HEK293 (cell line): ENCODE measurements around the gene PFAS.

Experiments
- CTCF ChIA-PET: fragments of 350-600 bp; formaldehyde crosslinking; extraction: SDS; loops from one replicate; lab custom pipeline; 2021; ENCODE audit warnings: antibody characterized with exemption; lab: Yijun Ruan, JAX
- POLR2A ChIA-PET: fragments of 300-600 bp; formaldehyde crosslinking; extraction: SDS; loops from one replicate; lab custom pipeline; 2020; ENCODE audit warnings: antibody characterized with exemption, inconsistent platforms; lab: Yijun Ruan, JAX
- H3K27ac ChIP-seq: fragments of 200-500 bp; sonication (Bioruptor generic); 2 replicates; pipeline ENCODE4 v1.5.1; 2014; ENCODE audit warnings: low read depth, low read length, control low read depth, inconsistent platforms; ENCODE audit errors: extremely low read depth
- H3K36me3 ChIP-seq, 2 experiments: fragments of 200-500 bp in 1 of 2; sonication (Bioruptor generic) in 1 of 2; 1 replicate in 1 of 2; 2 replicates in 1 of 2; pipeline ENCODE4 v1.5.1; 2014 to 2017; ENCODE audit warnings: inconsistent platforms in 2 of 2, low read length in 2 of 2; ENCODE audit not compliant: control insufficient read depth in 2 of 2, insufficient read depth in 1 of 2
- H3K4me1 ChIP-seq: fragments of 200-500 bp; sonication (Bioruptor generic); 2 replicates; pipeline ENCODE4 v1.5.1; 2014; ENCODE audit warnings: mild to moderate bottlenecking, low read length, inconsistent platforms; ENCODE audit not compliant: control insufficient read depth, insufficient read depth
- H3K4me3 ChIP-seq: 2 replicates; pipeline ENCODE4 v1.5.1; 2011; ENCODE audit warnings: low read depth, mild to moderate bottlenecking, control low read depth, low read length, moderate library complexity
- H3K9me3 ChIP-seq: fragments of 200-500 bp; sonication (Bioruptor generic); 2 replicates; pipeline ENCODE4 v1.5.1; 2014; ENCODE audit warnings: low read depth, low read length, inconsistent platforms; ENCODE audit not compliant: control insufficient read depth, insufficient read depth
- EGR2 ChIP-seq: fragments of 450-650 bp; formaldehyde crosslinking; IDR thresholded peaks from 2 replicates; pipeline ENCODE4 v1.5.1; 2016; ENCODE audit warnings: low read depth, missing biosample characterization, missing genetic modification characterization
- KLF8 ChIP-seq: fragments of 450-650 bp; formaldehyde crosslinking; IDR thresholded peaks from 2 replicates; pipeline ENCODE4 v1.5.1; 2016; ENCODE audit warnings: missing biosample characterization, missing genetic modification characterization
- KLF9 ChIP-seq: fragments of 450-650 bp; formaldehyde crosslinking; IDR thresholded peaks from 2 replicates; pipeline ENCODE4 v1.5.1; 2016; ENCODE audit warnings: missing biosample characterization, missing genetic modification characterization, low read depth
- ZNF211 ChIP-seq: fragments of 450-650 bp; formaldehyde crosslinking; IDR thresholded peaks from 2 replicates; pipeline ENCODE4 v1.5.1; 2016; ENCODE audit warnings: low read depth, missing biosample characterization, missing genetic modification characterization
- ZNF214 ChIP-seq: fragments of 450-650 bp; formaldehyde crosslinking; IDR thresholded peaks from 2 replicates; pipeline ENCODE4 v1.5.1; 2017; ENCODE audit warnings: missing biosample characterization, mild to moderate bottlenecking, missing genetic modification characterization, borderline replicate concordance
- ZNF600 ChIP-seq: fragments of 450-650 bp; formaldehyde crosslinking; IDR thresholded peaks from 2 replicates; pipeline ENCODE4 v1.5.1; 2016; ENCODE audit warnings: missing biosample characterization, missing genetic modification characterization
- ZNF626 ChIP-seq: fragments of 450-650 bp; sonication (Bioruptor Pico); formaldehyde crosslinking; IDR thresholded peaks from 2 replicates; pipeline ENCODE4 v1.5.1; 2018; ENCODE audit warnings: missing biosample characterization, missing genetic modification characterization, inconsistent platforms
- ZNF658 ChIP-seq: fragments of 450-650 bp; formaldehyde crosslinking; IDR thresholded peaks from 2 replicates; pipeline ENCODE4; 2016; ENCODE audit warnings: missing biosample characterization, missing genetic modification characterization
- ZNF792 ChIP-seq: fragments of 450-650 bp; formaldehyde crosslinking; IDR thresholded peaks from 2 replicates; pipeline ENCODE4 v1.5.1; 2016; ENCODE audit warnings: missing biosample characterization, missing genetic modification characterization
- ZNF843 ChIP-seq: fragments of 450-650 bp; formaldehyde crosslinking; IDR thresholded peaks from 2 replicates; pipeline ENCODE4 v1.5.1; 2016; ENCODE audit warnings: missing biosample characterization, missing genetic modification characterization
- ZSCAN18 ChIP-seq: fragments of 450-650 bp; formaldehyde crosslinking; IDR thresholded peaks from 2 replicates; pipeline ENCODE4 v1.5.1; 2016; ENCODE audit warnings: missing biosample characterization, missing genetic modification characterization
- ZSCAN30 ChIP-seq: fragments of 450-650 bp; IDR thresholded peaks from 2 replicates; pipeline ENCODE4 v1.5.1; 2018; ENCODE audit warnings: missing biosample characterization, mild to moderate bottlenecking, missing genetic modification characterization, moderate library complexity
- TF ChIP-seq, protein P1 (sequence below): fragments of 450-650 bp; formaldehyde crosslinking; IDR thresholded peaks from 2 replicates; pipeline ENCODE4 v1.5.1; 2016; ENCODE audit warnings: missing biosample characterization, missing genetic modification characterization, borderline replicate concordance
- TF ChIP-seq, protein P2 (sequence below): fragments of 450-650 bp; formaldehyde crosslinking; IDR thresholded peaks from 2 replicates; pipeline ENCODE4 v1.5.1; 2016; ENCODE audit warnings: missing biosample characterization, missing genetic modification characterization

Gene PFAS

DNA sequence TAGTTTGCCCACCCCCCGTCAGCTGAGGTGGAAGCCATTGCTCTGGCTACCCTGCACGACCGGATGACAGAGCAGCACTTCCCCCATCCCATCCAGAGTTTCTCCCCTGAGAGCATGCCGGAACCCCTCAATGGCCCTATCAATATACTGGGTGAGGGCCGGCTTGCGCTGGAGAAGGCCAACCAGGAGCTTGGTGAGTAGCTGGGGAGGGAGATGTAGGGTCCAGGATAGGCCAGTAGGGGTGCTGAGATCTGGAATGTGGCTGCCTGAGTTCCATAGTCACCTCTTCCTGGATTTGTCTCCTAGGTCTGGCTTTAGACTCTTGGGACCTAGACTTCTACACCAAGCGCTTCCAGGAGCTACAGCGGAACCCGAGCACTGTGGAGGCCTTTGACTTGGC, 6.4 kb downstream of the PFAS start:
- Histone ChIP-seq H3K4me3 (no peak overlapping the region), H3K9me3 (no peaks in the 10 kb centered on the region), H3K36me3 (peaks cover 29 to 62% of the 10 kb centered on the region in 2 experiments), H3K27ac (no peak overlapping the region), H3K4me1 (no peaks in the 10 kb centered on the region)
- POLR2A ChIA-PET: interaction anchor here (0.6 to 1.5 kb wide), 2 partner anchors 14 to 33 kb away, joined by 4 to 5 read pairs; no protein-coding TSS in a partner anchor
- no peak for TF ChIP-seq ZNF792 (tag by site-specific recombination)
- CTCF ChIA-PET: interaction anchor here (0.6 to 0.9 kb wide), 2 partner anchors 17 to 45 kb away, joined by 3 to 6 read pairs; no protein-coding TSS in a partner anchor

DNA sequence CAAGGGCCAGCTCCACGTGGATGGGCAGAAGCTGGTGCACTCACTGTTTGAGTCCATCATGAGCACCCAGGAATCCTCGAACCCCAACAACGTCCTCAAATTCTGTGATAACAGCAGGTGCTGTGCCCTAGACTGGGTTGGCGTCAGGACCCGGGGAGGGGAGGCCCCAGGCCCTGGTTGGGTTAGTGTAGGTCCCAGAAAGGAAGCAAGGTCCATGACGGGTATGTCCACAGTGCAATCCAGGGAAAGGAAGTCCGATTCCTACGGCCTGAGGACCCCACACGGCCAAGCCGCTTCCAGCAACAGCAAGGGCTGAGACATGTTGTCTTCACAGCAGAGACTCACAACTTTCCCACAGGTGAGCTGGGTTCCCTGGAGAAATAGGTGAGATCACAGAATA, 7.2 kb downstream of the PFAS start:
- no peaks in the 10 kb centered on the region for H3K9me3 ChIP-seq
- no peaks in the 10 kb centered on the region for H3K4me1 ChIP-seq
- H3K4me3 ChIP-seq: no peak overlapping the region
- H3K27ac ChIP-seq: no peak overlapping the region
- H3K36me3 ChIP-seq: peaks cover 37 to 70% of the 10 kb centered on the region in 2 experiments
- TF ChIP-seq ZSCAN18 (tag by site-specific recombination) (no peak), KLF8 (tag by site-specific recombination) (no peak), ZNF626 (no peak), KLF9 (tag by site-specific recombination) (no peak), ZNF211 (tag by site-specific recombination) (no peak)
- TF ChIP-seq, protein P1, sequence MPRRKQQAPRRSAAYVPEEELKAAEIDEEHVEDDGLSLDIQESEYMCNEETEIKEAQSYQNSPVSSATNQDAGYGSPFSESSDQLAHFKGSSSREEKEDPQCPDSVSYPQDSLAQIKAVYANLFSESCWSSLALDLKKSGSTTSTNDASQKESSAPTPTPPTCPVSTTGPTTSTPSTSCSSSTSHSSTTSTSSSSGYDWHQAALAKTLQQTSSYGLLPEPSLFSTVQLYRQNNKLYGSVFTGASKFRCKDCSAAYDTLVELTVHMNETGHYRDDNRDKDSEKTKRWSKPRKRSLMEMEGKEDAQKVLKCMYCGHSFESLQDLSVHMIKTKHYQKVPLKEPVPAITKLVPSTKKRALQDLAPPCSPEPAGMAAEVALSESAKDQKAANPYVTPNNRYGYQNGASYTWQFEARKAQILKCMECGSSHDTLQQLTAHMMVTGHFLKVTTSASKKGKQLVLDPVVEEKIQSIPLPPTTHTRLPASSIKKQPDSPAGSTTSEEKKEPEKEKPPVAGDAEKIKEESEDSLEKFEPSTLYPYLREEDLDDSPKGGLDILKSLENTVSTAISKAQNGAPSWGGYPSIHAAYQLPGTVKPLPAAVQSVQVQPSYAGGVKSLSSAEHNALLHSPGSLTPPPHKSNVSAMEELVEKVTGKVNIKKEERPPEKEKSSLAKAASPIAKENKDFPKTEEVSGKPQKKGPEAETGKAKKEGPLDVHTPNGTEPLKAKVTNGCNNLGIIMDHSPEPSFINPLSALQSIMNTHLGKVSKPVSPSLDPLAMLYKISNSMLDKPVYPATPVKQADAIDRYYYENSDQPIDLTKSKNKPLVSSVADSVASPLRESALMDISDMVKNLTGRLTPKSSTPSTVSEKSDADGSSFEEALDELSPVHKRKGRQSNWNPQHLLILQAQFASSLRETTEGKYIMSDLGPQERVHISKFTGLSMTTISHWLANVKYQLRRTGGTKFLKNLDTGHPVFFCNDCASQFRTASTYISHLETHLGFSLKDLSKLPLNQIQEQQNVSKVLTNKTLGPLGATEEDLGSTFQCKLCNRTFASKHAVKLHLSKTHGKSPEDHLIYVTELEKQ (tag by site-specific recombination): no peak
- TF ChIP-seq, protein P2, sequence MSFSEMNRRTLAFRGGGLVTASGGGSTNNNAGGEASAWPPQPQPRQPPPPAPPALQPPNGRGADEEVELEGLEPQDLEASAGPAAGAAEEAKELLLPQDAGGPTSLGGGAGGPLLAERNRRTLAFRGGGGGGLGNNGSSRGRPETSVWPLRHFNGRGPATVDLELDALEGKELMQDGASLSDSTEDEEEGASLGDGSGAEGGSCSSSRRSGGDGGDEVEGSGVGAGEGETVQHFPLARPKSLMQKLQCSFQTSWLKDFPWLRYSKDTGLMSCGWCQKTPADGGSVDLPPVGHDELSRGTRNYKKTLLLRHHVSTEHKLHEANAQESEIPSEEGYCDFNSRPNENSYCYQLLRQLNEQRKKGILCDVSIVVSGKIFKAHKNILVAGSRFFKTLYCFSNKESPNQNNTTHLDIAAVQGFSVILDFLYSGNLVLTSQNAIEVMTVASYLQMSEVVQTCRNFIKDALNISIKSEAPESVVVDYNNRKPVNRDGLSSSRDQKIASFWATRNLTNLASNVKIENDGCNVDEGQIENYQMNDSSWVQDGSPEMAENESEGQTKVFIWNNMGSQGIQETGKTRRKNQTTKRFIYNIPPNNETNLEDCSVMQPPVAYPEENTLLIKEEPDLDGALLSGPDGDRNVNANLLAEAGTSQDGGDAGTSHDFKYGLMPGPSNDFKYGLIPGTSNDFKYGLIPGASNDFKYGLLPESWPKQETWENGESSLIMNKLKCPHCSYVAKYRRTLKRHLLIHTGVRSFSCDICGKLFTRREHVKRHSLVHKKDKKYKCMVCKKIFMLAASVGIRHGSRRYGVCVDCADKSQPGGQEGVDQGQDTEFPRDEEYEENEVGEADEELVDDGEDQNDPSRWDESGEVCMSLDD (tag by site-specific recombination): no peak
- POLR2A ChIA-PET: no interaction called here
- CTCF ChIA-PET: interaction anchor here (0.6 to 0.9 kb wide), 2 partner anchors 18 to 44 kb away, joined by 3 to 6 read pairs; no protein-coding TSS in a partner anchor

DNA sequence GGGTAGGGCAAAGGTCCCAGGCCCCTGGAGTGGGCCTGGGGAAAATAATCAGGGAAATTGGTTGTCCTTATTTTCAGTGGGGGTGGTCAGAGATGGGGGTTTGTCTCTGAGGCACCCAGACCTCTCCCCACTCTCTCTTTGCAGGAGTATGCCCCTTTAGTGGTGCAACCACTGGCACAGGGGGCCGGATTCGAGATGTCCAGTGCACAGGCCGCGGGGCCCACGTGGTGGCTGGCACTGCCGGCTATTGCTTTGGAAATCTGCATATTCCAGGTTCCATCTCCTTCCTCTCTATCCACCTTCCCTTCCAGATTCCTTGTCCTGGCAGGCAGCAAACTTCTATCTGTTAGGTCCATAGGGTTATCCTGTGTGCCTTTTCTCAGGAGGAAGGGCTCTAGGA, 7.6 kb downstream of the PFAS start:
- Histone ChIP-seq H3K36me3 (peaks cover 41 to 74% of the 10 kb centered on the region in 2 experiments), H3K9me3 (no peaks in the 10 kb centered on the region), H3K27ac (no peak overlapping the region), H3K4me3 (no peak overlapping the region), H3K4me1 (no peaks in the 10 kb centered on the region)
- ChIA-PET POLR2A (no interaction called here), CTCF (interaction anchor here (0.7 kb wide), 1 partner anchor 60 kb away, joined by 3 read pairs; no protein-coding TSS in a partner anchor)
- TF ChIP-seq ZNF843 (tag by site-specific recombination) (no peak), ZSCAN30 (tag by site-specific recombination) (no peak), EGR2 (no peak), ZNF214 (tag by site-specific recombination) (no peak), ZNF600 (tag by site-specific recombination) (no peak), ZNF658 (tag by site-specific recombination) (no peak)
